ENCODE measurements around the gene DYRK1A.

The DYRK1A gene

DNA sequence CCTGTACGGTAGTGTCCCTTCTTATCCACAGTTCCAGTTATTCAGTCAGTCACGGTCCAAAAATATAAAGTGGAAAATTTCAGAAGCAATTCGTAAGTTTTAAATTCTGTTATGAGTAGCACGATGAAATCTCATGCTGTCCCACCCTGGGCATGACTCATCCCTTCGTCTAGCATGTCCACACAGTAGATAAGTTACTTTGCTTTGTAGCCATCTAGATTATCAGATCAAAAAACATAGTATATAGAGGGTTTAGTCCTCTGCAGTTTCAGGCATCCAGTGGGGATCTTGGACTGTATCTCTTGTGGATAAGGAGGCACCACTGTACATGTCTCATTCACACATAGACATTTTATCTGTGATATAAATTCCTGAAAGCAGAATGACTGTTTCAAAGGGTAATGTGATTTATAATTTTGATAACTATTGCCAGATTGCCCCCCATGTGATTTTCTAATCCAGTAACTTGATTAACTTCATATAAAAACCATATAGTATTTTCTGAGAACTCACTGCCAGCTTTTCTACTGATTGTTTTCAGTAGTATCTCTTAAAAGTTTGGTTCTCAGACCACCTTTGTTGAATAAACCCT lies 143.3 kb downstream of the DYRK1A start:
- Histone ChIP-seq H3K4me3 (ENCODE audit: low read length, poor library complexity, severe bottlenecking) (no peak overlapping the region), H3K9ac (ENCODE audit: low read depth, low read length, poor library complexity, severe bottlenecking) (no peak overlapping the region), H3K4me2 (ENCODE audit: low read depth, low read length, poor library complexity, severe bottlenecking) (no peak overlapping the region), H3F3A (ENCODE audit: low read depth) (no peaks in the 10 kb centered on the region), H3K79me2 (ENCODE audit: insufficient read depth, low read length) (no peaks in the 10 kb centered on the region; the same call in 1 of the 2 replicates), H3K4me1 (ENCODE audit: insufficient read depth, low read length, poor library complexity, severe bottlenecking) (no peaks in the 10 kb centered on the region), H3K9me3 (ENCODE audit: insufficient read depth, low read depth, low read length) (no peaks in the 10 kb centered on the region), H3K9me2 (replicated peaks; ENCODE audit: low read depth, low read length) (no peaks in the 10 kb centered on the region), H3K27me3 (ENCODE audit: insufficient read depth, low read length, poor library complexity, severe bottlenecking) (no peaks in the 10 kb centered on the region), H4K20me1 (ENCODE audit: insufficient read depth, low read length, poor library complexity, severe bottlenecking) (peaks cover 20% of the 10 kb centered on the region), H2AFZ (ENCODE audit: low read length) (no peak overlapping the region), H3K36me3 (ENCODE audit: insufficient read depth, low read length) (peaks cover 99% of the 10 kb centered on the region)
- TF ChIP-seq, protein P1, sequence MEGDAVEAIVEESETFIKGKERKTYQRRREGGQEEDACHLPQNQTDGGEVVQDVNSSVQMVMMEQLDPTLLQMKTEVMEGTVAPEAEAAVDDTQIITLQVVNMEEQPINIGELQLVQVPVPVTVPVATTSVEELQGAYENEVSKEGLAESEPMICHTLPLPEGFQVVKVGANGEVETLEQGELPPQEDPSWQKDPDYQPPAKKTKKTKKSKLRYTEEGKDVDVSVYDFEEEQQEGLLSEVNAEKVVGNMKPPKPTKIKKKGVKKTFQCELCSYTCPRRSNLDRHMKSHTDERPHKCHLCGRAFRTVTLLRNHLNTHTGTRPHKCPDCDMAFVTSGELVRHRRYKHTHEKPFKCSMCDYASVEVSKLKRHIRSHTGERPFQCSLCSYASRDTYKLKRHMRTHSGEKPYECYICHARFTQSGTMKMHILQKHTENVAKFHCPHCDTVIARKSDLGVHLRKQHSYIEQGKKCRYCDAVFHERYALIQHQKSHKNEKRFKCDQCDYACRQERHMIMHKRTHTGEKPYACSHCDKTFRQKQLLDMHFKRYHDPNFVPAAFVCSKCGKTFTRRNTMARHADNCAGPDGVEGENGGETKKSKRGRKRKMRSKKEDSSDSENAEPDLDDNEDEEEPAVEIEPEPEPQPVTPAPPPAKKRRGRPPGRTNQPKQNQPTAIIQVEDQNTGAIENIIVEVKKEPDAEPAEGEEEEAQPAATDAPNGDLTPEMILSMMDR (conservative IDR thresholded peaks at IDR 0.05; ENCODE audit: low read length), result no peak
- TF ChIP-seq EZH2phosphoT487 (IDR thresholded peaks at IDR 0.05; ENCODE audit: borderline replicate concordance), result no peak

DNA sequence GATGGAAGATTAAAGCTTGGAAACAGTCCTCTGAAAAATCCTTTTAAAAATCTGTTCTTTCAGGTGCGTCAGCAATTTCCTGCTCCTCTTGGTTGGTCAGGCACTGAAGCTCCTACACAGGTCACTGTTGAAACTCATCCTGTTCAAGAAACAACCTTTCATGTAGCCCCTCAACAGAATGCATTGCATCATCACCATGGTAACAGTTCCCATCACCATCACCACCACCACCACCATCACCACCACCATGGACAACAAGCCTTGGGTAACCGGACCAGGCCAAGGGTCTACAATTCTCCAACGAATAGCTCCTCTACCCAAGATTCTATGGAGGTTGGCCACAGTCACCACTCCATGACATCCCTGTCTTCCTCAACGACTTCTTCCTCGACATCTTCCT lies 145.3 kb downstream of the DYRK1A start:
- Histone ChIP-seq H3K9me3 (ENCODE audit: insufficient read depth, low read depth, low read length) (no peaks in the 10 kb centered on the region), H3F3A (ENCODE audit: low read depth) (no peaks in the 10 kb centered on the region), H4K20me1 (ENCODE audit: insufficient read depth, low read length, poor library complexity, severe bottlenecking) (peaks cover 19% of the 10 kb centered on the region), H3K79me2 (ENCODE audit: insufficient read depth, low read length) (no peaks in the 10 kb centered on the region; the same call in 1 of the 2 replicates), H3K9me2 (replicated peaks; ENCODE audit: low read depth, low read length) (no peaks in the 10 kb centered on the region), H3K4me2 (ENCODE audit: low read depth, low read length, poor library complexity, severe bottlenecking) (no peak overlapping the region), H3K27me3 (ENCODE audit: insufficient read depth, low read length, poor library complexity, severe bottlenecking) (no peaks in the 10 kb centered on the region), H3K9ac (ENCODE audit: low read depth, low read length, poor library complexity, severe bottlenecking) (no peak overlapping the region), H3K4me1 (ENCODE audit: insufficient read depth, low read length, poor library complexity, severe bottlenecking) (no peaks in the 10 kb centered on the region), H2AFZ (ENCODE audit: low read length) (no peak overlapping the region), H3K4me3 (ENCODE audit: low read length, poor library complexity, severe bottlenecking) (no peak overlapping the region), H3K36me3 (ENCODE audit: insufficient read depth, low read length) (peaks cover 98% of the 10 kb centered on the region)
- TF ChIP-seq EZH2phosphoT487 (IDR thresholded peaks at IDR 0.05; ENCODE audit: borderline replicate concordance), result no peak
- TF ChIP-seq, protein P1 (conservative IDR thresholded peaks at IDR 0.05; ENCODE audit: low read length), result no peak

DNA sequence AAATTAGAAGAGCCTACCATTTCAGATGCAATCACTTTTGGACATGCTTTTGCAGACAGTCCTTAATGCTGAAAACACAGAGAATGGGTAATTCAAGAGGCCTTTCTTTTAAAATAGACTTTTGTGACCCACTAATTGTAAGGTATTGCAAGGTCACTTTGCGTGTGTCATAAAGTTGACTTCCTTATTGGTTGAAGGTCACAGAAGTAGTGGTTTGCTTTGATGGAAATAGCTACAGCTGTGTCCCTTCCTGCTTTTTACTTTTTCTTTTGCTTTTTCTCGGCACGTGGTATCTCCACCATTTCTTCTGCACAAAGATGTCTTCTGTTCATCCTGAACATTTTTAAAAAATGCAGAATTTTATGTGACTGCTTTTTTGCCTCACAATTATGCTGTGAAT lies 146.8 kb downstream of the DYRK1A start:
- H3K9me3 ChIP-seq (ENCODE audit: insufficient read depth, low read depth, low read length), result no peaks in the 10 kb centered on the region
- H3K27me3 ChIP-seq (ENCODE audit: insufficient read depth, low read length, poor library complexity, severe bottlenecking), result no peaks in the 10 kb centered on the region
- no peaks in the 10 kb centered on the region for H3K4me1 ChIP-seq (ENCODE audit: insufficient read depth, low read length, poor library complexity, severe bottlenecking)
- no peak overlapping the region for H2AFZ ChIP-seq (ENCODE audit: low read length)
- TF ChIP-seq EZH2phosphoT487 (IDR thresholded peaks at IDR 0.05; ENCODE audit: borderline replicate concordance), result no peak
- TF ChIP-seq, protein P1 (conservative IDR thresholded peaks at IDR 0.05; ENCODE audit: low read length), result no peak
- H3K36me3 ChIP-seq (ENCODE audit: insufficient read depth, low read length), result peaks cover 86% of the 10 kb centered on the region
- H3K9ac ChIP-seq (ENCODE audit: low read depth, low read length, poor library complexity, severe bottlenecking), result no peak overlapping the region
- no peak overlapping the region for H3K4me3 ChIP-seq (ENCODE audit: low read length, poor library complexity, severe bottlenecking)
- H4K20me1 ChIP-seq (ENCODE audit: insufficient read depth, low read length, poor library complexity, severe bottlenecking), result peaks cover 19% of the 10 kb centered on the region
- H3F3A ChIP-seq (ENCODE audit: low read depth), result no peaks in the 10 kb centered on the region
- no peaks in the 10 kb centered on the region for H3K9me2 ChIP-seq (replicated peaks; ENCODE audit: low read depth, low read length)
- no peaks in the 10 kb centered on the region; the same call in 1 of the 2 replicates for H3K79me2 ChIP-seq (ENCODE audit: insufficient read depth, low read length)
- no peak overlapping the region for H3K4me2 ChIP-seq (ENCODE audit: low read depth, low read length, poor library complexity, severe bottlenecking)
